Astrocyte of the cerebellum (primary cell): Measurements from ENCODE around the gene SMC5.

ENCODE experiments used
- DNase-seq: peaks from one replicate; pipeline ENCODE4 v3.0.0-alpha.2; 2011; ENCODE audit warnings: low read depth
- H3K4me3 ChIP-seq: 2 replicates; pipeline ENCODE4 v1.5.1; 2011; ENCODE audit warnings: mild to moderate bottlenecking, low read depth, low read length, moderate library complexity
- in situ Hi-C: cut with HindIII; loops from 2 replicates; pipeline ENCODE4 v1.10.0; 2017; ENCODE audit warnings: low sequenced_read_pairs
- TF ChIP-seq, protein P1 (sequence below): IDR thresholded peaks from 2 replicates; pipeline ENCODE4 v1.5.1; 2012; ENCODE audit warnings: low read length, low read depth, moderate library complexity, mild to moderate bottlenecking; ENCODE audit errors: missing control alignments

The SMC5 gene

DNA sequence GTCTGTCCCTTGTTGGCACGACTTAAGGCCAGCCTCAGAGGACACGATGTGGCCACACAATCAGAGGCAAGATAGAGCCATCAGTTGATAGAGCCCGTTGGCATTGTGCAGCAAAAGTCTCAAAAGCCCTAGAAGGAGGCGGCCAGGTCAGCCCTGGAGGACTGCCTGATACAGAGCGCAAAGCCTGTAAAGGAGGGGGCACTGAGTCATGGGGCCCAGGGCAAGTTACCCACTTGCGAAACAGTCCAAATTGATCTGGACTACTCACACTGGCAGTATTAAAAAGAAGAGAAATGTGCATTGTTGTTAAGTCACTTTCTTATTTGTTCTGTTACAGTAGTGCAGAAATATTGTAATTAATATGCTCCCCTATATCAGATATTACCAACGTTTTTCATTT, 104.2 kb downstream of the SMC5 start:
- in situ Hi-C loops = no loop called here
- TF ChIP-seq, protein P1, sequence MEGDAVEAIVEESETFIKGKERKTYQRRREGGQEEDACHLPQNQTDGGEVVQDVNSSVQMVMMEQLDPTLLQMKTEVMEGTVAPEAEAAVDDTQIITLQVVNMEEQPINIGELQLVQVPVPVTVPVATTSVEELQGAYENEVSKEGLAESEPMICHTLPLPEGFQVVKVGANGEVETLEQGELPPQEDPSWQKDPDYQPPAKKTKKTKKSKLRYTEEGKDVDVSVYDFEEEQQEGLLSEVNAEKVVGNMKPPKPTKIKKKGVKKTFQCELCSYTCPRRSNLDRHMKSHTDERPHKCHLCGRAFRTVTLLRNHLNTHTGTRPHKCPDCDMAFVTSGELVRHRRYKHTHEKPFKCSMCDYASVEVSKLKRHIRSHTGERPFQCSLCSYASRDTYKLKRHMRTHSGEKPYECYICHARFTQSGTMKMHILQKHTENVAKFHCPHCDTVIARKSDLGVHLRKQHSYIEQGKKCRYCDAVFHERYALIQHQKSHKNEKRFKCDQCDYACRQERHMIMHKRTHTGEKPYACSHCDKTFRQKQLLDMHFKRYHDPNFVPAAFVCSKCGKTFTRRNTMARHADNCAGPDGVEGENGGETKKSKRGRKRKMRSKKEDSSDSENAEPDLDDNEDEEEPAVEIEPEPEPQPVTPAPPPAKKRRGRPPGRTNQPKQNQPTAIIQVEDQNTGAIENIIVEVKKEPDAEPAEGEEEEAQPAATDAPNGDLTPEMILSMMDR = no peak
- no peak overlapping the region for H3K4me3 ChIP-seq
- DNase-seq = no peak

- DNase-seq = no peak
- H3K4me3 ChIP-seq = no peak overlapping the region
- TF ChIP-seq, protein P1 = no peak
- in situ Hi-C loops = no loop called here
These were observed 105.0 kb downstream of the SMC5 start for GRCh38 chr9:70363760-70364159.

- TF ChIP-seq, protein P1 = no peak
- DNase-seq = no peak
- no peak overlapping the region for H3K4me3 ChIP-seq
- in situ Hi-C loops = no loop called here
These were observed 108.6 kb downstream of the SMC5 start for GRCh38 chr9:70367305-70367930.

DNA sequence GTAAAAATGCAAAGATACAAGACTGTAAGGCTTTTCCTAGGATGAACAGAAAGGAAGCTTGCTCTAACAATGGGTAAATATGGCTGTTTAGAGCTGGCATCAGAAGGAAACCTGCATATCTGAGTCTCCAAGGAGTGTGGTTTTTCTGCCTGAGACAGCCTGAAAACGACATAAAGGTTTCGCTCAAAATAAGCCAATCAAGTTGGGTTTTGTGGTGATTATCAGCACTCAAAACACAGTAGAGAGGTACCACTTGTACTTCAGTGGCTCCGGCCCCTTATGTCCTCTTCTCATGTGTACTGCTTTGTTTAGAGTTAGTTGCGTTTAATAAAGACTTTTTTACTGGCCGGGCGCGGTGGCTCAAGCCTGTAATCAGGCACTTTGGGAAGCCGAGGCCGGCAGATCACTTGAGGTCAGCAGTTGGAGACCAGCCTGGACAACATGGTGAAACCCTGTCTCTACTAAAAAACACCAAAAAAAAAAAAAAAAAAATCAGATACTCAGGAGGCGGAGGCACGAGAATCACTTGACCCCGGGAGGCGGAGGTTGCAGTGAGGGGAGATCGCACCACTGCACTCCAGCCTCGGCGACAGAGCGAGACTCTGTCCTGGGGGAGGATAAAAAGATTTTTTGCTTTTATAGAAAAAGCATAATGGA, 116.3 kb downstream of the SMC5 start:
- TF ChIP-seq, protein P1 = no peak
- no peak overlapping the region for H3K4me3 ChIP-seq
- DNase-seq = no peak
- in situ Hi-C loops = no loop called here

- no peak for DNase-seq
- TF ChIP-seq, protein P1 = no peak
- in situ Hi-C loops = no loop called here
- H3K4me3 ChIP-seq = no peak overlapping the region
These were observed 123.4 kb downstream of the SMC5 start for GRCh38 chr9:70382046-70382708.

- TF ChIP-seq, protein P1 = no peak
- no peak overlapping the region for H3K4me3 ChIP-seq
- DNase-seq = no peak
- in situ Hi-C loops = no loop called here
These were observed 124.2 kb downstream of the SMC5 start for GRCh38 chr9:70382709-70383605.
